Omental fat pad (tissue), 4 donors: ENCODE data around the gene TUBA8. TPM values are rescaled to one million over a fixed set of nuclear protein-coding genes. Genes with fewer than 3 reads are reported as not detected.
A peak's percentile ranks its signal among the peaks of the same experiment; 100 is the strongest.

ENCODE experiments used
- ATAC-seq: fragments of 150-250 bp; one replicate; pipeline ENCODE4 v1.9.1; 2016; ENCODE audit warnings: mild to moderate bottlenecking, moderate library complexity; ENCODE audit not compliant: low FRiP score
- DNase-seq: peaks from one replicate; pipeline ENCODE4 v3.0.0-alpha.2; 2019; ENCODE audit warnings: low spot score
- total RNA-seq, 4 donors: library from RNA; depleted of rRNA; stranded (reverse); fragments of >200 nt; gene quantifications; one replicate each; pipeline ENCODE4 v1.1.0, GENCODE V29; 2016
- TF ChIP-seq, protein P1 (sequence below), 3 donors: fragments of 450-650 bp; IDR thresholded peaks; one replicate each; pipeline ENCODE4 v1.5.1; 2016 to 2017; ENCODE audit warnings: antibody characterized with exemption in 3 of 3, mild to moderate bottlenecking in 3 of 3, moderate library complexity in 2 of 3

Gene TUBA8
- total RNA-seq, 4 donors from 2014 or later, result 3.2 to 12.1 (median 4.4) TPM

DNA sequence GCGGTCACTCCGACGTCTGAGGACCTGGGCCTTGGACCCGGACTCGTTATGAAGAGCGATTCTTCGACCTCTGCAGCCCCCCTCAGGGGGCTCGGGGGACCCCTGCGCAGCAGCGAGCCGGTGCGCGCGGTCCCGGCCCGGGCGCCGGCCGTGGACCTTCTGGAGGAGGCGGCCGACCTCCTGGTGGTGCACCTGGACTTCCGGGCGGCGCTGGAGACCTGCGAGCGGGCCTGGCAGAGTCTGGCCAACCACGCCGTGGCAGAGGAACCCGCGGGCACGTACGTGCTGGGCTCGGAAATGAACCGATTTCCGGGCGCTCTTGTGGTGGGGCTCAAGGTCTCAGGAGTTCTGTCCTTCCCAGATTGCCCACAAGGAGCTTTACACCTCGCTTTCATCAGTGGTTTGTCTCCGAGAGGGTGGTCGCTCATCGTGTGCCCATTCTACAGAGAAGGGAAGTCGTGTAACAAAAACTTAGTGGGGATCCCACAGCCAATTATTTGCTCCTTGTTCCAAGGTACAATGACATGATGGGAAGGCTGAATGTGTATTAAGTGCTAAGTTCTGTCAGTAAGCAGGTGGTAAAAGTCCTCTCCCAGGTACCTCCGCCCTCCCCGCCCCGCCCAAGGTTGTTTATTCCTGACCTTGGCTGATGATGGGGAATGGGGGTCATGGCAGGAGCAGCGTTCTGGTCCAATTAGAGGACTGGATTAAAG is 32.1 kb upstream of the TUBA8 start:
- TF ChIP-seq, protein P1, sequence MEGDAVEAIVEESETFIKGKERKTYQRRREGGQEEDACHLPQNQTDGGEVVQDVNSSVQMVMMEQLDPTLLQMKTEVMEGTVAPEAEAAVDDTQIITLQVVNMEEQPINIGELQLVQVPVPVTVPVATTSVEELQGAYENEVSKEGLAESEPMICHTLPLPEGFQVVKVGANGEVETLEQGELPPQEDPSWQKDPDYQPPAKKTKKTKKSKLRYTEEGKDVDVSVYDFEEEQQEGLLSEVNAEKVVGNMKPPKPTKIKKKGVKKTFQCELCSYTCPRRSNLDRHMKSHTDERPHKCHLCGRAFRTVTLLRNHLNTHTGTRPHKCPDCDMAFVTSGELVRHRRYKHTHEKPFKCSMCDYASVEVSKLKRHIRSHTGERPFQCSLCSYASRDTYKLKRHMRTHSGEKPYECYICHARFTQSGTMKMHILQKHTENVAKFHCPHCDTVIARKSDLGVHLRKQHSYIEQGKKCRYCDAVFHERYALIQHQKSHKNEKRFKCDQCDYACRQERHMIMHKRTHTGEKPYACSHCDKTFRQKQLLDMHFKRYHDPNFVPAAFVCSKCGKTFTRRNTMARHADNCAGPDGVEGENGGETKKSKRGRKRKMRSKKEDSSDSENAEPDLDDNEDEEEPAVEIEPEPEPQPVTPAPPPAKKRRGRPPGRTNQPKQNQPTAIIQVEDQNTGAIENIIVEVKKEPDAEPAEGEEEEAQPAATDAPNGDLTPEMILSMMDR (IDR thresholded peaks at IDR 0.05), result no peak
- DNase-seq (no peak), ATAC-seq (peak; percentile 39)

- DNase-seq, result no peak
- TF ChIP-seq, protein P1 (IDR thresholded peaks at IDR 0.05), result no peak
Observed at GRCh38 chr22:18079706-18080233, 30.8 kb upstream of the TUBA8 start.

DNA sequence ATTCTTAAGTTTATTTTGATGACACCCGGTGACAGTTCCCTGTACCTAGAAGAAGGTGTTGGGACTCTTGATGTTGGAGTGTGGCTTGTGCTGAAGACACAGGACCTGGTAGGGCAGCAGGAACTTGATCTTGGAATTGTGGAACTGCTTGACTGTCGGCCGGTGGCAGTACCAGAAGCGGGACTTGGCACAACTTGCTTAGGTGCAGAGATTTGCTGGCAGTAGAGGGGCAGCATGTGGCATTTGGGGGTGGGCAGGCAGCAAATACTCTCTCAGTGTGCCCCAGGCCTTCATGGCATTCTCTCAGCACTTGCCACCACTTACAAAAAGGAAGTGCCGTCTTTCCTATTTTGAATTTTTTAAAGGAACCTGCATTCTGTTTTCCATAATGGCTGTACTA is 29.2 kb upstream of the TUBA8 start:
- TF ChIP-seq, protein P1 (IDR thresholded peaks at IDR 0.05), result no peak
- DNase-seq (no peak), ATAC-seq (no peak)

More at GRCh38 chr22:18079706-18080233, 30.8 kb upstream of the TUBA8 start:
- ATAC-seq, result no peak

- ATAC-seq (no peak), DNase-seq (no peak)
- TF ChIP-seq, protein P1 (IDR thresholded peaks at IDR 0.05), result no peak
Observed at GRCh38 chr22:18082467-18082866, 28.1 kb upstream of the TUBA8 start.

DNA sequence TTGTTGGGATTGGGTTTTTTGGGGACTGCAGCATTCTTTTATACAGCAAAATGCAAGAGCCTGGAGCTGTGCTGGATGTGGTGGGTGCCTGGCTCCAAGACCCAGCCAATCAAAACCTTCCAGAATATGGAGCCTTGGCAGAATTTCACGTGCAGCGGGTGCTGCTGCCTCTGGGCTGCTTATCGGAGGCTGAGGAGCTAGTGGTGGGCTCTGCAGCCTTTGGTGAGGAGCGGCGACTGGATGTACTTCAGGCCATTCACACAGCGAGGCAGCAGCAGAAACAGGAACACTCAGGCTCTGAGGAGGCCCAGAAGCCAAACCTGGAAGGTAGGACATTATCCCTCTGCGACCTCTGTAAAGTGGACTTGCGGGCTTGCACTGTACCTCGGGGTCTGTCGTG is 27.2 kb upstream of the TUBA8 start:
- TF ChIP-seq, protein P1 (IDR thresholded peaks at IDR 0.05), result no peak
- no peak for DNase-seq
- no peak for ATAC-seq

GRCh38 chr22:18085188-18085587 is 25.4 kb upstream of the TUBA8 start:
- TF ChIP-seq, protein P1 (IDR thresholded peaks at IDR 0.05), result no peak
- ATAC-seq (peak; percentile 66), DNase-seq (no peak)

DNA sequence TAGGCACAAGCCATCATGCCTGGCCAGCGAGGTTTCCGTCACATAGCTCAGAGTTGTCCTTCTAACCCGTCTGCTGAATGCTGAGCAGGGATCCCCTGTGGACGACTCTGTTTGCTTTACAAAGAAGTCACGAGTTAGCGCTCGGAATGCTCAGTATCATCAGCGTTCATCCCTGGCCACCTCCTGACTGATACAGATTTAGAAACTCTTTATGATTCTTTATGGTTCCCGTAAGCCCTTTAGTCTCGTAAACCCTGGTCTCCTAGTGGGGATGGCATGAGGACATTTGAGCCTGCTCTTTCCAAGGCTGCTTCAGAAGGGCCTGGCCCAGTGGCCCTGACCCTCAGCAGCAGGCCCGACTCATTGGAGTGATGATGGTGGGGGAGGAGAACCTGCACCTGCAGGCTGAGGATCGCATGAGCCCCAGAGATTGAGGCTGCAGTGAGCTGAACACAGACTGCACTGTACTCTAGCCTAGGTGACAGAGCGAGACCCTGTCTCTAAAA is 23.2 kb upstream of the TUBA8 start:
- DNase-seq (no peak), ATAC-seq (no peak)
- TF ChIP-seq, protein P1 (IDR thresholded peaks at IDR 0.05), result no peak
